NCI-H2029 treated with DMSO at 0.1 percent for 48 hours (cell line): ENCODE measurements around the gene APOBEC3A.
"Not testable (repeated sequence)": the region's sequence is repeated elsewhere in the genome, so short reads cannot be mapped to it uniquely, and the experiment has no call there.

Source experiments
- DNase-seq: peaks from one replicate; lab custom pipeline; 2025; lab: John Stamatoyannopoulos, UW

APOBEC3A gene

GRCh38 chr22:38943201-38943600 lies 14.2 kb upstream of the APOBEC3A start:
- DNase-seq: no peak

GRCh38 chr22:38943882-38944281 lies 13.5 kb upstream of the APOBEC3A start:
- DNase-seq: no peak

- DNase-seq: no peak
These were observed 12.8 kb upstream of the APOBEC3A start for GRCh38 chr22:38944653-38945052.

- not testable (repeated sequence) for DNase-seq
These were observed 11.6 kb upstream of the APOBEC3A start for GRCh38 chr22:38945706-38946338.

GRCh38 chr22:38946771-38947170 lies 10.6 kb upstream of the APOBEC3A start:
- DNase-seq: no peak

GRCh38 chr22:38947321-38948140 lies 9.9 kb upstream of the APOBEC3A start:
- no peak for DNase-seq

- DNase-seq: no peak
These were observed 9.0 kb upstream of the APOBEC3A start for GRCh38 chr22:38948181-38948940.

GRCh38 chr22:38949889-38950405 lies 7.5 kb upstream of the APOBEC3A start:
- DNase-seq: no peak

GRCh38 chr22:38950527-38951295 lies 6.7 kb upstream of the APOBEC3A start:
- no peak for DNase-seq

- no peak for DNase-seq
These were observed 5.7 kb upstream of the APOBEC3A start for GRCh38 chr22:38951734-38952133.

GRCh38 chr22:38952281-38952993 lies 5.0 kb upstream of the APOBEC3A start:
- DNase-seq: no peak

GRCh38 chr22:38953091-38953490 lies 4.3 kb upstream of the APOBEC3A start:
- no peak for DNase-seq

- DNase-seq: no peak
These were observed 3.6 kb upstream of the APOBEC3A start for GRCh38 chr22:38953577-38954413.

GRCh38 chr22:38954414-38955043 lies 2.9 kb upstream of the APOBEC3A start:
- no peak for DNase-seq

GRCh38 chr22:38955250-38955905 lies 2.0 kb upstream of the APOBEC3A start:
- no peak for DNase-seq

- DNase-seq: no peak
These were observed 1.5 kb upstream of the APOBEC3A start for GRCh38 chr22:38955926-38956325.

GRCh38 chr22:38956551-38956950 lies 858 bp upstream of the APOBEC3A start:
- DNase-seq: no peak

GRCh38 chr22:38957808-38958650 lies 620 bp downstream of the APOBEC3A start:
- no peak for DNase-seq
